ENCODE measurements around the gene HUNK.

The HUNK gene

GRCh38 chr21:31894457-31894856 is 21.6 kb downstream of the HUNK start:
- in situ Hi-C loops (cut with MboI; ENCODE audit: low sequenced_read_pairs): no loop called here

GRCh38 chr21:31895077-31895835 is 22.4 kb downstream of the HUNK start:
- in situ Hi-C loops (cut with MboI; ENCODE audit: low sequenced_read_pairs): no loop called here

- in situ Hi-C loops (cut with MboI; ENCODE audit: low sequenced_read_pairs): no loop called here
These were observed 23.2 kb downstream of the HUNK start for GRCh38 chr21:31896019-31896418.

GRCh38 chr21:31897311-31897710 is 24.5 kb downstream of the HUNK start:
- in situ Hi-C loops (cut with MboI; ENCODE audit: low sequenced_read_pairs): no loop called here

GRCh38 chr21:31898933-31899630 is 26.3 kb downstream of the HUNK start:
- in situ Hi-C loops (cut with MboI; ENCODE audit: low sequenced_read_pairs): no loop called here

GRCh38 chr21:31900121-31900895 is 27.5 kb downstream of the HUNK start:
- in situ Hi-C loops (cut with MboI; ENCODE audit: low sequenced_read_pairs): no loop called here

GRCh38 chr21:31901315-31901714 is 28.5 kb downstream of the HUNK start:
- in situ Hi-C loops (cut with MboI; ENCODE audit: low sequenced_read_pairs): no loop called here

GRCh38 chr21:31902438-31902837 is 29.6 kb downstream of the HUNK start:
- in situ Hi-C loops (cut with MboI; ENCODE audit: low sequenced_read_pairs): no loop called here

GRCh38 chr21:31903896-31904295 is 31.1 kb downstream of the HUNK start:
- in situ Hi-C loops (cut with MboI; ENCODE audit: low sequenced_read_pairs): no loop called here

- in situ Hi-C loops (cut with MboI; ENCODE audit: low sequenced_read_pairs): no loop called here
These were observed 33.0 kb downstream of the HUNK start for GRCh38 chr21:31905503-31906451.

GRCh38 chr21:31908106-31909031 is 35.5 kb downstream of the HUNK start:
- in situ Hi-C loops (cut with MboI; ENCODE audit: low sequenced_read_pairs): no loop called here

- in situ Hi-C loops (cut with MboI; ENCODE audit: low sequenced_read_pairs): no loop called here
These were observed 36.6 kb downstream of the HUNK start for GRCh38 chr21:31909153-31910073.

GRCh38 chr21:31910074-31910470 is 37.3 kb downstream of the HUNK start:
- in situ Hi-C loops (cut with MboI; ENCODE audit: low sequenced_read_pairs): no loop called here

- in situ Hi-C loops (cut with MboI; ENCODE audit: low sequenced_read_pairs): no loop called here
These were observed 38.5 kb downstream of the HUNK start for GRCh38 chr21:31911138-31911907.

- in situ Hi-C loops (cut with MboI; ENCODE audit: low sequenced_read_pairs): no loop called here
These were observed 39.7 kb downstream of the HUNK start for GRCh38 chr21:31912501-31912900.

GRCh38 chr21:31913182-31913608 is 40.4 kb downstream of the HUNK start:
- in situ Hi-C loops (cut with MboI; ENCODE audit: low sequenced_read_pairs): no loop called here

- in situ Hi-C loops (cut with MboI; ENCODE audit: low sequenced_read_pairs): no loop called here
These were observed 41.7 kb downstream of the HUNK start for GRCh38 chr21:31914472-31914871.

GRCh38 chr21:31915566-31915965 is 42.7 kb downstream of the HUNK start:
- in situ Hi-C loops (cut with MboI; ENCODE audit: low sequenced_read_pairs): no loop called here

Measured in HL-60/S4 treated with retinoic acid at 250 ng/mL for 4 days and 3 days (cell line).